ENCODE measurements around the gene NNAT.
A peak's percentile ranks its signal among the peaks of the same experiment; 100 is the strongest.

The NNAT gene

DNA sequence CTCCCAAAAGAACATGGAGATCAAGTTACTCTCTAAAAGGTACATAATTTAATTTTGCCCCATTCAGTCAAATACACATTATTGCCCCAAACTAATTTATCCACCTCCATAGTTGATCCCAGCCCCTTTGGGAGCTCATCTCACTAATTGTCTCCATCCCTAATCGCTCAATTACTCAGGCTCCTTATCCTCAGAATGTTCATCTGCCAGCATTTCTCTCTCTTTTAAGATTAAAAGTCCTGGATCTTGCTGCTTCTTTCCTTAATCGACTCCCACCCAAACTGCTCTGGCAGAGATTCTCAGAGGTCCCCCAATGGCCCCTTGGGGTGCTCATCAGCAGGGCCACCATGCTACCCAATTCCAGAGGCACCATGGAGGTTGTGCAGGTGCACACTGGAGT, 18.4 kb upstream of the NNAT start:
- no peak for DNase-seq (ENCODE audit: low spot score)

DNA sequence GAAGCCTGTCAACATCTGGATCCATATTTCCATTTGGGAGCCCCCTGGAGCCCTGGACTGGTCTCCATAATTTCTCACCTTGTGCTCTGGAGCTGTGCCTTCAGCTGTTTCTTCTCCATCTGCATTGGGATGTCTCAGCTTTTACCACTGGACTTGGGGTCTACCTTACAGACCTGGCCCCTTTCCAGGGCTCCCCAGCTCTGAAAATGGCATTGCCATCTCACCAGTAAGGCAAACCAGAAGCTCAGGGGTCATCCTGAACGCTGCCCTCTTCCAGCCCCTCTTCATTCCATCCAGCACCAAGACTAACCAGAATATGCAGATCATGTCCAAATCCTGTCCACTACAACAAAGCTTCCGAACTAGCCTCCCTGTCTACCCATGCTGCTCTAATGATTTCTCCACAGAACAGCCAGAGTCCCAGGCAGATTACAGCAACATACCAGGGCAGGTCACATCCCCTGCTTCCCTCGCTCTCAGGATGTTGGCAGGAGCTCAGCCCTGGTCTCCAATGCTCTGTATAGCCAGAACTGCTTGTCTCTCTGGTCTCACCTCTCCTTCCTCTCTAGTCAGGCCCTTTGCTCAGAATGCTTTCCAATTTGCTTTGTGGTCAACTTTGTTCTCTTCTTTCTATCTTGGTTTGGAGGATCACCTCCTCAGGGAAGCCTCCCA, 17.7 kb upstream of the NNAT start:
- no peak for DNase-seq (ENCODE audit: low spot score)

DNA sequence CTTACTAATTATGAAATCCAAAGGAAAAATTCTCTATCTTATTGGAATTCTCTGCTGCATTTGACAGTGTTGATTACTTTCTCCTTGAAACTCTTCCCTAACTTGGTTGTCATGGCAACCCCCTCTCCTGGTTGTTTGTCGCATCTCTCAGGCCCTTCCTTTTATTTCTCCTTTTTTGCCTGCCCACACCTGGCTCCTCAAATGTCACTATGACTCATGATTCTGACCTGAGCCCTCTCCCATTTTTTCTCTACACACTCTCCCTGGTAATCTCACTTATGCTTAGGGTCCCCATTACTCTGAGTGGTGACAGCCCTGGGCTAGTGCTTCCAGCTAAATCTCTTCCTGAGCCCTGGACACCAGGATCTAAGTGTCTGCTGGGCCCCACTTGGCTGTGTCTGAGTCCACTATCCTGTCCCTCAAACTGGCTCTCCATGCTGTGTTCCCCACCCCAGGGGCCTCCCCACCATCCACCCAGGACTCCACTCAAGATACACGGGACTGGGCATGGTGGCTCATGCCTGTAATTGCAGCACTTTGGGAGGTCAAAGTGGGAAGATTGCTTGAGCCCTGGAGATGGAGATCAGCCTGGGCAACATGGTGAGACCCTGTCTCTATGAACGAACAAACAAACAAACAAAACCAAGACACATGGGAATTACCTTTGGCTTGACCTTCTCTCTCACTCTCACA, 16.5 kb upstream of the NNAT start:
- DNase-seq (ENCODE audit: low spot score) = peak; percentile 54

DNA sequence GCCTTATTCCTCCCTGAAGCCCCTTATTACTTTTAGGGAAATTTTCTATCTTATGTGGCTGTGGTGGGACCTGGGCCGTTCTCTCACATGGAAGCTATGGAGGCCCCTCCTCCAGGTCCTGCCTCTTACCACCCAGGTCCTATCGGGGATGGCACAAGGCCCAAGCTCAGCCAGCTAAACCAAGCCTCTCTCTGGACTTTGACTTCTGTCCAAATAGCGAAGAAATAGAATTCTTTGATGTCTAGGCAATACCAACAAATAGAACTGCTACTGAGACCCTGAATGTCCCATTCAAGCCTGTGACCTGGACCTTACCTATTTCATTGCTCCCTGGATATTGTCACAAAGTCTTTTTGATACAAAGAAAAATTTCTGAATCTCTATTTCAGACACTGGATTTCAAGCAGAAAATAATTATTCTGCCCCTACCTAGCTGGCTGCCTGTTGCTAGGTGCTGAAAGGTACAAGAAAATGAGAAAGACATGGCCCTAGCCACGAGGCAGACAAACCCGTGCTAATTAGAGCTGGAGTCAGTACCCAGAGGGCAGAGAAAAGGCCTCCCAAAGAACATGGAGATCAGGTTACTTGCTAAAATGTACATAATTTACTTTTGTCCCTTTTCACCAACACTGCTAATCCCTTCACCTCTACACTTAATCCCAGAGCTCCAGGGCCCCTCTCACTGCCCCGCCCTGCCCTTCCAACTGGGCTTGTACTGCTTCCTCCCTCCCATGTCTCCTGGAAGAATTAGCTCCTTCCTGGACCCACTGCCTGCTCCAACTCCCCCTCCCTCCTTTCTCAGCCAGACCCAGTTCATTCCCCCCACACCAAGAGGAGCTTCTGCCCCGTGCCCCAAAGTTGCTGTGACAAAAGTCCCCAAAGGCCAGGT, 15.5 kb upstream of the NNAT start:
- DNase-seq (ENCODE audit: low spot score) = no peak

DNA sequence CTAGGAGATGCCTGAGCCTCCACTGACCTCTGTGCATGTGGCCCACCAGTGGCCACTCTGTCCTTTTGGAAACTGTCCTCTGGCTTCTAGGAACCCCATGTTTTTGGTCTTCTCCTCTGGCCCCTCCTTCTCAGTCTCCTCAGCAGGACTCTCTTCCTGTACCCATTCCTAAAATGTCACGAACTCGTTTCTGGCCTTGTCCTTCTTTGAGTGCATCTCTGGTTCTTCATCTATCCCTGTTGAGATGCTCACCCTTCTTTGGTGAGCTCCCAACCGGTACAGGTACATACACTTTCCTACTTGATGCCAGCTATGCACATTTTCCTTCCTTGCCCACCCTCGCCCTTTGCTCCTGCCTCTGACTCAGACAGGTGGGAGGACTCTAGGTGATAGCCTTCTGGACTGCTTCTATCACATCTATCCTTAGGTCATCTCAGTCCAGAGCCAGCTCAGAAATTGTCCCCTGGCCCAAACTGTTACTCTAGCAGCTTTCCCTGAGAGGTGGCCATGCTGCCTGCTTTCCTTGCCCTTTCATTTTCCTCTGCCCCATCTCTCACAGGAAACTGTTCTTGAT, 14.8 kb upstream of the NNAT start:
- no peak for DNase-seq (ENCODE audit: low spot score)

DNA sequence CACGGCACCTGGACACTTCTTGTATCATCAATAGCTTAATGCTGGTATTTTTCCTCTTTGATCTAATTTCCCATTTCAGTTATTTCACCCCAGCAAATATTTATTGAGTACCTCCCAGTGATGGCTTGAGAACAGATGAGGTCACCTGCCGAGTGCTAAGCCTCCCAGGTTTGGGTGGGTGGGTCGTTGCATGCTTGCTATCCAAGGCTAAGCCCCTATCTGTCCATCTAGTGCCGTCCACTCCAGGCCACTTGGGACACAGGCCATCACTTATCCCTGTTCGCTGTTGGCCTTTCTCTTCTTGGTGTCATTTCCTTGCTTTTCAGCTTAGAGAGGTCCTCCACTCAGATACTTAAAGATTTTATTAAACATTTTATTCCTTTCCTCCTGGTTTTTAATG, 10.8 kb upstream of the NNAT start:
- no peak for DNase-seq (ENCODE audit: low spot score)

DNA sequence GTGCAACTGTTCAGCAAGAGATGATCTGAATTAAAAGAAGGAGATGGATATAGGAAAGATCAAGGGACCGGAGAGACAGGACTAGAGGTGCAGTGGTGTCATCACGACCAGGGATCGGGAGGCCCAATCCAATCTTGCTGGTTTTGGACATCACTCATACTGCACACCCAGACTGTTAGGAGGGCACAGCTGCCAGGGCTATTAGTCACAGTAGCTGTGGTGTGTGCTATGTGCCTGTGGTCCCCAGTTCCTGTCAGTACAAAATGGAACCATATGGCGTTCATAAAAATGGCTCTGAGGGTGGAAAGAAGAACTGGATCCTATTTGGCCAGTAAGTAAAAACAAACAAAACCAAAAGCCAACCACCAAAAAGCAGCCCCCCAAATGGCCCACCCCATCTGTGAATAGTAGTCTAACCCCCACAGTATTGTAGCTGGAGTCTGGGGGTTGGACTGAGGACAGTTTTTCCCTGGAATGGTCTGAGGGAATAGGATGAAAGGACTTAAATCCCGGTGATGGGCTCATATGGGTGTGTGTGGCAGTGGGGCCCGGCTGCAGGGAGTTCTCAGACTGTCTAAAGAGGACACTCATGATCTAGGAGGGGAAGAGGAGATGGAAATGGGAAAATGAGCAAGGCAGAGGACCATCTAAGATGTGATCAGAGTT, 9.3 kb upstream of the NNAT start:
- no peak for DNase-seq (ENCODE audit: low spot score)

DNA sequence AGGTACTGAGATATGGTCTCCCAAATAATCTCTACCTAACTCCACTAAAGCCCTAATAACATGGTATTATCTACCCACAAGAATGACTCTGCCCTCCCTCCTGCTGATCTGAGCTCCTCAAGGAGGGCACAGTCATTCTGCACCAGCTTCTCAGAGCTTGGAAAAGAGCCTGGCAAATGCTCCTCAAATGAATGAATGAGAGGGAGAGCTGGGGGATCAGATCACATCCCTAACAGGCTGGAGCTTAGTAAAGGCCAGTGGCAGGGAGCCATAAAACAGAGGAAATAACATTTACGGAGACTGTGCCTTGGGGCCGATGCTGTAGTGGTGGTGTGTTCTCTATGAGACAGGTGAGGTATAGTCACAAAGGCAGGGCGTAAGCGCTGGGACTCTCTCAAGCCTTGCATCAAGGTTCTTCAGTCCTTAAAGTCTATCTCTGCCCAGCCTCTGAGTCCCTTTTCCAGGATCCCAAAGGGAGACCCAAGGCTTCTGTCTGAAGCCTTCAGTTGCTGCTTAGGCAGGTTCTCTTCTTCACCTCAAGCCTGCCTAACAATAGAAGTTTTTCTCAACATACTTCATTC, 7.2 kb upstream of the NNAT start:
- DNase-seq (ENCODE audit: low spot score) = no peak

DNA sequence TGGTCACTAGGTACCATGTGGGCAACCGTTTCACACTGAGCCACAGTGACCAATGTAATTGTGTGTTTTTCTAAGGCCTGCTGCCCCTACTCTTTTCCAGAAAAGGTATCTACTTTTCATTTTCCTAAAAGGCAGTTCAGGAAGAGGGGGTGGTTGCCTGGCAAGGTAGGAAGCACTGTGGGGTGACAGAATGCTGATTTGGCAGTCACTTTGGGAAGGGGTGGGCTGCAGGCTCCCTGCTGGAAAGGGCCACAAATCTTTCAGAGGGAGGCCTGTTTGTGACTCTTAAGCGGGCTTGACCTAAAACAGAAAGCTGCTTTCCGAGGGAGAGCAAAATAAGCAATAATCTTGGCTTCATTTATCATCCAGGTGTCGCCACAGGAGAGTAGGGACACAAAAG, 5.2 kb upstream of the NNAT start:
- no peak for DNase-seq (ENCODE audit: low spot score)

DNA sequence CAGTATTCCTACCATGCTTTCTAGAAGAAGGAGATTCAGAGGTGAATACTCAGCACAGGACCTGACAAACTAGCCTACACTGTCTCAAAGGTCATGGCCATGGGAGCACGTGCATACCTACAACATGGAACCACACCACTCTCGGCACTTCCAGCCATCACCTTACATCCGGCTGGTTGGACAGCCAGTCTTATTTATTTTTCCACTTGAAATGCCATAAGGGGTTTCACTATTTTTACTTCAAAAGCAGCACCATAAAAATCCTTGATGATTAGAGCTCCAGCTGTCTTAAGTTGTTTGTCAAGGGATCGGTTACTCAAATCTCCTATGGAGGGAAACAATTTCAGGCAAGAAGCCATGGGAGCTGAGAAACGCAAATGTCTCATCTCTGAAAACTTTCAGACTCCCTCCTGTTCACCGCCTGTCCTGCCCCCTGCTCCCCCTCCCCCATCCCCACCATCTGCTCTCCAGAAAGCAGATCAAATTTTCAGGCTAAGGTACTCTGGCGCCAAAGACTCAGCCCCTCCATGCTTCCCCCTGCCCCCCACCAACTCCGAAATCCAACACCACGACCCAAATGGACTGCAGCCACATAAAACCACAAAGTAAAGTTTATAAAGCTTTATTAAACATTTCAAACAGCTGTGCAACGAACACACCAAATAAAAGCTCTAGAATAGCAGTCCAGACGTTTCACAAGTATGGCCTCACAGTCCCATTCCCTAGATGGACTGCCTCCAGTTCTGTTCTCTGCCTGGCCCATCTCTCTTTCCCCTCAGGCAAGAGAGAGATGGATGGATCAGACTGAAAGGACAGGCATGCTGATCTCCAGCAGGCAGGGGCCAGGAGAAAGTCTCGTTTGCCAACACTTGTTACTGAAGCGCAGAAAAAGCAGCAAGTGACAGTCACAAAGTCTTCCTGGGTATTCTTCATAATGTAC, 4.0 kb upstream of the NNAT start:
- DNase-seq (ENCODE audit: low spot score) = no peak

DNA sequence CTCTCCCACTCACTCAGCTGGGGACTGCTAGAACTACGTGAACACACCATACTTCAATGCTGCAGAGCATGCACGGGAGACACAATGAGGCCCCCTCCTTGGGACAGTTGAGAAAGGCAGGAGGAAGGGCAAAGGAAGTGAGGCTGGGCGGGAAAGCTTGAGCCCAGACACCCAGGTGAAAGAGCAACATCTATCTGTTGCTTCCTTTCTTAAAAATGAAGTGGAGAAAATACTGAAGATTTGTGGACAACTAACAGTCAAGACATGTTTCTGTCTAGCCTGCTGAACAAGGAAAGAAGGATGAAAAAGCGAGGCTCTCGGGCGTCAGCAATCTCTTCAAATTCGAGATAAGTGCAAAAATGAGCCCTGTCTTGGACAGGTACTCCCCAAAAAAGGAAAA, 3.0 kb upstream of the NNAT start:
- no peak for DNase-seq (ENCODE audit: low spot score)

DNA sequence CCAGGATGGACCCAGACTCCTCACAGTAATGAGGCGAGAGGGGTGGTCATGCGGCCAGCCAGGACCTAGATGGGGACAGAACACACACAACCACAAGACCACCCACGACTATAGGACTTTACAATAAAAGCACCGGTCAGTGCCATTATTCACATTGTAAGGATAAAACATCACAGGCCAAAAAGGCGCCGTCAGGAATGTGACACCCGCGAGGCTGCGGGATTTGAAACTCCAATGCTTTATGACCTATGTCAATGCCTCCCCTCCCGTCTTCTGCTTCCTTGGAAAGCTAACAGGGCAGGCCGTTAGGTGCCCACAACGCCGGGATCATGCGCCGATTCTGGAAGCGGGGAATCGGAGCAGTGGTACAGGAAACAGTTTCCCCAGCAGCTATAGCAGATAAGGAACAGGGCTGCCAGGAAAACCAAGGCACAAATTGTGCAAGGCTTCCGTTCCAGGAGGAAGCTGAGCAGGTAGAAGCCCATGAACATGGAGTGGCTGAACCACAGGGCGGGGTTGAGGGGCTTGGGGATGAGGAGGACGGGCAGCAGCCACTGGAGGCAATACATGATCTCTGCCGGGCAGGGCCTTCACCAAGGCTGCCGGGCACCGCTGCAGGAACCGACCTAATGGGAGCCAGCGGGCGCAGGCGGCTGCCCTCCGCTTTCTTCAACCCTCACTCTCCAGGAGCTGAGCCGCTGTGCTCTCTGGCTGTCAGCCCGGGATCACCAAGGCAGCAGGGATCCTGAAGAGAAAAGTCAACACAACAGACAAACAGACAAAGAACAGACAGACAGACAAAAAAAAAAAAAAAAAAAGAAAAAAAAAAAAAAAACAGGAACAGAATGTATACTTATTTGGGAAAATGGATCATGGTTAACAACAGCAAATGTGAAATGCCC, 2.2 kb upstream of the NNAT start:
- DNase-seq (ENCODE audit: low spot score) = no peak

DNA sequence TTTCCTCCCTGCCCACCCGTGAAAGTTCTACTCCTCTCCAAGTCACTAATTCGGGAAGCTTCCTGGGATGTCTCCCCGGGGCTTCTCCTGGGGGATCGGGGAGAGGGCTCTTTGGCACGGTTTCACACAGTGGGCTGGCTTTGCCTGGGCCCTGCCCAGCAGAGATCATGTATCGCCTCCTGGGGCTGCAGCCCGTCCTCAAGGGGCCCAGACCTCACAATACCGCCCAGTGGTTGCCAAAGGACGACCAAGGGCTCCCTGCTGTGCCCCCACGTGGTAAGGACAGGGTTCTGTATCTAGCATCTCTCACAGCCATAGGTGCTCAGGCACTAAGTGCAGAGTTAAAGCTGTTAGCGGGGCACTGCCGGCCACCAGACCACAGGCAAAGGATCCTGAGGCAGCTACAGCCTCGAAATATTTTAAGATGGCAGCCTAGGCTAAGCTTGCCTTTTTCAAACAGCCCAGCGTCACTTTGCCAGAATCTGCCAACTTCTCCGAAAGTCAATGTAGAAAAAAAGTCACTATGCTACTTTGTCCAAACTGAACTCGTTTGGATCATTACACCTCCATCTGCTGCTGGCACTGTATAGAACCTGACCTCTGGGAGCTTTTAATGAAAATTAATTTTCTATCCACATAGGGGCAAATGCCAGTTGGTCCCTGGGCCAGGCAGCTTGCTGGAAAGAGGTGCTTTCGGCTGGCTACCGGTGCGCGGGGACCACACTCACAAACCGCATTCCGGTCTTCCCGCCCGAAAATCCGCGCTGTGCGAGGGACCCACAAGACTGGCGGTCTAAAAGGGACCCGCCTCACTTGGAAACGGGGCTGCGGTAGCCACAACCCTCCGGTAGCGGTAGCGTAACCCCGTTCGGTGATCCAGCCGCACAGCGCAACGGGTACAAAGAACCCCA, 1.3 kb upstream of the NNAT start:
- DNase-seq (ENCODE audit: low spot score) = peak; percentile 40

DNA sequence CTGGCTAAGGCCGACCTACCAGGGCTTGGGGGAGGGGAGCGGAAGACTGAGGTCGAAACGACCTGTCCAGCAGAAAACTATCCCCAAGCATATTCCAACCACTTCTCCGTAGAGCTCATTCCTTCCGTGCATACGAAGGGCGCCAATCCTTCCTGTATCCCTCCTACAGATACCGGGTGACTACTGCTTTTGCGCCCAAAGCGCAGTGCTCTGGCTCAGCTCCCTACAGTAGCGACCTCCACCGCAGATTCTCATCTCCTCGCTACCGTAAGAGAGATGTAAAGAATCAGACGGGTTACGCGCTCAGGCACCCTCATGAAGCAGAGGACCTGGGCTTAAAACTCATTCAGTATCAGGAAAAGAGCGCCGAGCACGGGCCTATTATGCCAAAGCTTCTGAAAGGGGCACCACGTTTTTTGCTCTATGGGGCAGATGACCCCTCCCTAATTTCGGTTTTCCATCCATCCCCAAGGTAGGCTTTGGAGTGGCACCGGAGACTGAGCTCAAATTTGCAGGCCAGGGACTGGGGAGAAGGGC, 563 bp upstream of the NNAT start:
- no peak for DNase-seq (ENCODE audit: low spot score)

DNA sequence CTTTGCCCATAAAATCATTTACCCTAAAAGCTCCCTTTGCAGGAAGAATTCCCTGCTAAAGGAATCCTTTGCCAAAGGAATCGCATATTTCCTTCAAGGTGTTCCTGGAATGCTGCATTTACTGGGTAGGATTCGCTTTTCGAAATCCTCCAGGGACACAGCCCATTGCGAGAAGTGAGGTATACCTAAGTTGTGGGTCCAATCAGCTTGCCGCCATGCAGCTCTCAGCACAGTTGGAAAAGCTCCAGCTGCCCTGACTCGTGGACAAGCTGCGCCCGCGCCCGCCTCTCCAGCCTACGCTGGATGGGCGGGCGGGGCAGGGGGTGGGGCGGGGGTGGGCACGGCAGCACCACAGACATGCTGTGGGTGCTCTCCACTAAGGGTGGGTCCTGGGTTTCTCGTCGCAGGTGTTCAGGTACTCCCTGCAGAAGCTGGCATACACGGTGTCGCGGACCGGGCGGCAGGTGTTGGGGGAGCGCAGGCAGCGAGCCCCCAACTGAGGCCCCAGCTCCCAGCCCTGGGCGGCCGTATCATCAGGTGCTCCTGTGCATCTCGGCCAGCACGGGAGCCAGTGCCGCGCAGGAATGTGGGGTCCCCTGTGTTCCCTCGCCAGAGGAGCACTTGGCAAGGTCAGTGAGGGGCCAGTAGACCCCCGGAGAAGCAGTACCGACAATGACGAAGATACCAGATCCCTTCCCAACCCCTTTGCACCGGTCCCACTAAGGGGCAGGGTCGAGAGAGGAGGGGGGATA, 1.4 kb downstream of the NNAT start:
- no peak for DNase-seq (ENCODE audit: low spot score)

DNA sequence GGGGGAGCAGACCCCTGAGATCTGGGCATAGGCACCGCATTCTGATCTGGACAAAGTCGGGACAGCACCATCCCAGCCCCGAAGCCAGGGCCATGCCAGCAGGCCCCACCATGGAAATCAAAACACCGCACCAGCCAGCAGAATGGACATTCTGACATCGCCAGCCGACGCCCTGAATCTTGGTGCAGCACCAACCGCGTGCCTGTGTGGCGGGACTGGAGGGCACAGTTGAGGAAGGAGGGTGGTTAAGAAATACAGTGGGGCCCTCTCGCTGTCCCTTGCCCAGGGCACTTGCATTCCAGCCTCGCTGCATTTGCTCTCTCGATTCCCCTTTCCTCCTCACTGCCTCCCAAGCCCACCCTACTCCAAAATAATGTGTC, 2.0 kb downstream of the NNAT start:
- no peak for DNase-seq (ENCODE audit: low spot score)

DNA sequence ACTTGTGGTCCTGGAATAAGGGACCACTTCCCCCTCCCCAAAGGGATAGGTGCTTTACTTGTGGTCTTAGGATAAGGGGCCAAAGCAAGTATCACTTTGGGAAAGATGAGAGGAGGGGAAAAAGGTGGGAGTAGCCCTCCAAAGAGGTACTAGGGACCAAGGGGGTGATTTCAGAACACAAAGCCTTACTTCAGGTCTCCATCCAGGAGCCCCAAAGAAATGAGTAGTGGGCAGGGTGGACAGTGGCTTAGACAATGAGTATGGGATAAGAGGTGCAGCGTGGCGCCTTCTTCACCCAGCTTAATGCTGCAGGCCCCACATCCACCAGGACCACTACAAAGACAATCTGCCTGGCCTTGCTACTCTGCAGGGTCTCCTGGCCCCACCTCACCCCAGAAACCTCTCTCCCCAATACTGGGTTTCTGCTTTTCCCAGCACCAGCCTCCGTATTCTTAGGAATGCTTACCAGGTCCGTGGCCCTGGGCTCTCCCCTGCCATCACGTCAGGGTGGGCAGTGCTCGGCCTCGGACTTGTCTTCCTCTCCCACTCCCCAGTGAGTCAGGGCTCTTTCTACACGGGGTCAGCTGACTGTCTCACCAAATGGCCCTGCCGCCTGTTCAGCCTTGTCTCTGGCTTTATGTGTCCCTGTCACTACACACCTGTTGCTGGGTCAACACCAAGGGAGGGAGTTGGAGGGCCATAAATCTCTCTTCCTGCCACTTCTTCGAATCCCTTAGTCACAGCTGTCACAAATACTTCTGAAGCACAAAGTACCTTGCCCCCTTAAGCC, 3.1 kb downstream of the NNAT start:
- no peak for DNase-seq (ENCODE audit: low spot score)
